Retinal pigment epithelial cell (primary cell): ENCODE measurements around the gene GSTM2.

ENCODE experiments used
- DNase-seq: peaks from one replicate; pipeline ENCODE4 v3.0.0-alpha.2; 2010; ENCODE audit warnings: low read depth
- H3K4me3 ChIP-seq: 2 replicates; pipeline ENCODE4 v1.5.1; 2011; ENCODE audit warnings: mild to moderate bottlenecking, low read length, control low read depth, moderate library complexity
- CTCF ChIP-seq: conservative IDR thresholded peaks from 2 replicates; pipeline ENCODE4 v1.5.1; 2011; ENCODE audit warnings: low read depth, low read length, control low read depth, inconsistent platforms

GSTM2 gene

DNA sequence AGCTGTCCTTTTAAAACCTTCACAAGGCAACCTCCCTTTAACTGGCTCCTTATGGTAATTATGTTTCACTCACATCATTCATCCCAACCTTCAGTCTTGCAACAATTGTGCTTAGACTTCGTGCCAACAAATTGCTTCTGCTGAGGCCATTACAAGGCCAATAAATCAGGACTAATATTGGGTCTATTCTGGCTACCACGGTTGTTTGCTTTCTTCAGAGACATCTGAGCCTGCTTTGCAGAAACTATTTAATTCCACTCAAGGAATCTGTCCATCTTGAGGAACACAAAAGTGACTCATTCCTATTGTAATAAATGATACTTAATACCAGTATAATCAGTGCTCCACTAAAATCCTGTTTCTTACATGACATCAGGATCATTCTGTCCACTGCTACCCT lies 14.6 kb upstream of the GSTM2 start:
- no peak overlapping the region for H3K4me3 ChIP-seq
- no peak for TF ChIP-seq CTCF
- DNase-seq: no peak

GRCh38 chr1:109654519-109654918 lies 13.3 kb upstream of the GSTM2 start:
- DNase-seq: no peak
- TF ChIP-seq CTCF: no peak
- H3K4me3 ChIP-seq: no peak overlapping the region

GRCh38 chr1:109655615-109656519 lies 12.0 kb upstream of the GSTM2 start, which contains the start of gene GSTM4:
GSTM4 (plus strand) TSS chr1:109656099; CDS start chr1:109656390, 291 bp downstream.
- no peak for DNase-seq
- TF ChIP-seq CTCF: no peak

DNA sequence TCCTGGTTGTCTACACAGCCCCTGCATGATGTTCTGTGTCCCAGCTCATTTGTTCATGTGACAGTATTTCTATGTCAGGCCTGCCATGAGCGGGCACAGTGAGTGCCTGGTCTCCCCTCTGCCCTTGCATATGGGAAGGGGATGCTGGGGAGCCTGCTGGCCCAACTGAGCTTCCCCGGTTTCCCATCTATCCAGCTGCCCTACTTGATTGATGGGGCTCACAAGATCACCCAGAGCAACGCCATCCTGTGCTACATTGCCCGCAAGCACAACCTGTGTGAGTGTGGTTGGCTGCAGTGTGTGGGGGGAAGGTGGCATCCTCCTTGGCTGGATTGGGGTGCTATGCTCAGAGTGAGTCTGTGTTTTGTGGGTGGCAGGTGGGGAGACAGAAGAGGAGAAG lies 10.5 kb upstream of the GSTM2 start:
- no peak for TF ChIP-seq CTCF
- DNase-seq: no peak
- H3K4me3 ChIP-seq: no peak overlapping the region

More at GRCh38 chr1:109655615-109656519, 12.0 kb upstream of the GSTM2 start, which contains the start of gene GSTM4:
- H3K4me3 ChIP-seq: peak within 1 kb of the TSS; percentile 77

DNA sequence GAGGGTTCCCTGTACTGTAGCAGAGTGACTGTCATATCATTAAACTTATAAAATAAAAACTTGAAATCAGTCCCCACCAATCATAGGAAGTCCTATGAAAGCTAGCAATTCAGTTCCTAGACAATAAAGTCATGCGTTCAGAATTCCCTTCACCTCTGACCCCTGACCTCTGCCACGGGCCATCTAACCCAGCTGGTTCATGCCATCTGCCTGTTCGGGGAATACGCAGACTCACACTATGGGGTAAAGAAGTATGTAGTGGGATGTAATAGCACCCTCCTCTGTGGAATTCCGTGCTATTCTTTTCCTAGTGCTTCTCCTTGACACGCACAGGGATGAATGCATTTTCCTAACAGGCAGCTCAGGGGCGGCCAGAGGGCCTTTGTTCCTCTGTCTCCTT lies 9.9 kb upstream of the GSTM2 start:
- no peak for DNase-seq
- H3K4me3 ChIP-seq: no peak overlapping the region
- TF ChIP-seq CTCF: no peak

- H3K4me3 ChIP-seq: no peak overlapping the region
- no peak for DNase-seq
- TF ChIP-seq CTCF: no peak
These were observed 9.3 kb upstream of the GSTM2 start for GRCh38 chr1:109658533-109659042.

DNA sequence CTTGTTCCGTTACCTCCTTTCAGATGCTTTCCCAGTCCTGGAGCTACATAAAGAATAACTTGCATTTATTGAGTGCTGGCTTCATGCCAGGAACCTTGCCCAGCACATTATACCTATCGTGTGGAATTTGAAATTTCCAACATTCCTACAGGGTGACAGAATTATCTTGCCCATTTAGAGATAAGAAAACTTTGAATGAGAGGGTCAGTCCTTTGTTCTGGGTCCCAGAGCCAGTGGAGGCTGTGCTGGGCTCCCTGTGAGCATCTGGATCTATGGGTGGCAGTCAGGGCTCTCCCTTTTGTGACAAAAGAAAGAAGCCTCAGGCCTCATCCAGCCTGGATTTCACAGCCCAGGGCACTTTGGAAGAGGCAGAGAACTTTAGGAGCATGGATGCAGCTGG lies 8.7 kb upstream of the GSTM2 start:
- no peak overlapping the region for H3K4me3 ChIP-seq
- TF ChIP-seq CTCF: no peak
- no peak for DNase-seq
